Mononuclear cell (primary cell): ENCODE data around the gene SERPINE1. TPM values are rescaled to one million over a fixed set of nuclear protein-coding genes. Genes with fewer than 3 reads are reported as not detected.

Source experiments
- H3K27me3 ChIP-seq: 2 replicates; pipeline ENCODE4 v1.6.0; 2011; ENCODE audit warnings: low read length, control low read depth; ENCODE audit not compliant: insufficient read depth
- H3K4me1 ChIP-seq: 2 replicates; pipeline ENCODE4 v1.5.1; 2011; ENCODE audit warnings: mild to moderate bottlenecking, low read length, control low read depth; ENCODE audit not compliant: insufficient read depth
- H3K4me3 ChIP-seq: 2 replicates; pipeline ENCODE4 v1.5.1; 2011; ENCODE audit warnings: mild to moderate bottlenecking, low read length, moderate library complexity
- H3K9me3 ChIP-seq: 2 replicates; pipeline ENCODE4 v1.5.1; 2011; ENCODE audit warnings: low read depth, mild to moderate bottlenecking, control low read depth, low read length
- total RNA-seq: library from RNA; depleted of rRNA; stranded (reverse); fragments of >200 nt; gene quantifications from one replicate; pipeline ENCODE4 v1.2.3, GENCODE V29; 2012

SERPINE1 gene
- total RNA-seq, 1 donor = 2.3 TPM

DNA sequence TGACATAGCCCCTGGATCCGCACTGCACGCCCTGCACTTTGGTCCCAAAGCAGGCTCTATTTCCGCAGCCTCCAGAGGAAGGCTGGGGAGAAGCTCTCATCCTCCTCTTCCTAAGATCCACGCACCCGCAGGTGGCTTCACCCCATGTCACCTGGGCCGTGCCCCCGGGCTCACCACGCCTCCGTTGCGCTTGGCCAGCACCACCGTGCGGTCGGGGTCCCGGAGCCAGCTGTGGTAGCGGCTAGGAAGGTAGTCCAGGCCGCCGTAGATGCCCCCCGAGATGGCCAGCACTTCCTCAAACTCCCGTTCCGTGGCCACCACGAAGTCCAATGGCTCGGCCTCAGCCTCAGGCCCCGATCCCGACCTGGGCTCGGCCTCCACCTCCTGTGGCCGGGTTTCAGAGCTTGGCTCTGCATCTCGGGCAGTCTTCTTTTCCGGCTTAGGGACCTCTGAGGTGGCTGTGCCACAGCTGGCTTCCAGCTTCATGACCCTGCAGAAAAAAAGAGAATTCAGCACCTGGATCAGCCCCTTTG lies 47.5 kb downstream of the SERPINE1 start:
- Histone ChIP-seq H3K4me1 (peaks cover 51% of the 10 kb centered on the region), H3K27me3 (peaks cover 95% of the 10 kb centered on the region), H3K4me3 (no peak overlapping the region), H3K9me3 (no peaks in the 10 kb centered on the region)

DNA sequence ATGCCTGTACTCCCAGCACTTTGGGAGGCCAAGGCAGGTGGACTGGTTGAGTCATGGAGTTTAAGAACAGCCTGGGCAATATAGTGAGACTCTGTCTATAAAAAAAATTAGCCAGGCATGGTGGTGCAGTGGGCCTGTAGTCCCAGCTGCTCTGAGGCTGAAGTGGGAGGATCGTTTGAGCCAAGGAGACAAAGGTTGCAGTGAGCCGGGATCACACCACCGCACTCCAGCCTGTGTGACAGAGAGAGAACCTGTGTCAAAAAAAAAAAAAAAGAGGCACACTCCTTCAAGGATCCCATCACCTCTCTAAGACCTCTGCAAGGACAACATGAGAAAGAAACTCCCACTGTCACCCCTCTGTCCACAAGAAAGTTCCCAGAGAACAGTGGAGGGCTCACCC lies 48.8 kb downstream of the SERPINE1 start:
- Histone ChIP-seq H3K4me1 (peaks cover 38% of the 10 kb centered on the region), H3K4me3 (no peak overlapping the region), H3K27me3 (peaks cover 87% of the 10 kb centered on the region)

DNA sequence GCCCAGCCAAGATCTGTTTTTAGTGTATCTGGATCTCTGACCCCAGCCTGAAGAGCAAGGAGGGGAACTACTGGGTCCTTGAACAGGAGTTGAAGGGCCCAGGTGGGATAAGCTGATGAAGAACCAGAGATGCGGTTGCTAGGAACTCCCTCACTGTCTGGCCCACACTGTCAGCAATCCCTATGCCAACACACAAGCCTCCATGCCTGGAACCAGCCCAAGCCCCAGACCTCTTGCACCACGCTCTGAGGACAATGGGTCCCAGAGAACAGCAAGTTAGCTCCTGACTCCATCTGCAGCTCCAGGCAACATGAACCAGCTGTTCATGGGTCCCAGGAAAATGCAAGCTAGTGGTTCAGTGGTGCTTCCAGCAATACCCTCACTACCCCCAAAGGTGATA lies 50.7 kb downstream of the SERPINE1 start:
- Histone ChIP-seq H3K4me3 (no peak overlapping the region), H3K4me1 (peaks cover 18% of the 10 kb centered on the region), H3K27me3 (peaks cover 83% of the 10 kb centered on the region), H3K9me3 (no peaks in the 10 kb centered on the region)

More for the DNA sequence above, 48.8 kb downstream of the SERPINE1 start:
- no peaks in the 10 kb centered on the region for H3K9me3 ChIP-seq

- no peaks in the 10 kb centered on the region for H3K9me3 ChIP-seq
- H3K4me3 ChIP-seq = no peak overlapping the region
- peaks cover 5% of the 10 kb centered on the region for H3K4me1 ChIP-seq
- H3K27me3 ChIP-seq = peaks cover 68% of the 10 kb centered on the region
Observed at GRCh38 chr7:101179117-101179516, 52.2 kb downstream of the SERPINE1 start.

- Histone ChIP-seq H3K9me3 (no peaks in the 10 kb centered on the region), H3K4me1 (no peaks in the 10 kb centered on the region), H3K27me3 (peaks cover 65% of the 10 kb centered on the region), H3K4me3 (no peak overlapping the region)
Observed at GRCh38 chr7:101179713-101180112, 52.8 kb downstream of the SERPINE1 start.

GRCh38 chr7:101180130-101180755 lies 53.3 kb downstream of the SERPINE1 start, which contains the start of gene NAT16:
Gene NAT16 (minus strand): TSS chr7:101180293. CDS start chr7:101174807, 5,486 bp downstream.
- peaks cover 63% of the 10 kb centered on the region for H3K27me3 ChIP-seq
- no peaks in the 10 kb centered on the region for H3K4me1 ChIP-seq
- H3K9me3 ChIP-seq = no peaks in the 10 kb centered on the region
- no peak within 1 kb of the TSS for H3K4me3 ChIP-seq

DNA sequence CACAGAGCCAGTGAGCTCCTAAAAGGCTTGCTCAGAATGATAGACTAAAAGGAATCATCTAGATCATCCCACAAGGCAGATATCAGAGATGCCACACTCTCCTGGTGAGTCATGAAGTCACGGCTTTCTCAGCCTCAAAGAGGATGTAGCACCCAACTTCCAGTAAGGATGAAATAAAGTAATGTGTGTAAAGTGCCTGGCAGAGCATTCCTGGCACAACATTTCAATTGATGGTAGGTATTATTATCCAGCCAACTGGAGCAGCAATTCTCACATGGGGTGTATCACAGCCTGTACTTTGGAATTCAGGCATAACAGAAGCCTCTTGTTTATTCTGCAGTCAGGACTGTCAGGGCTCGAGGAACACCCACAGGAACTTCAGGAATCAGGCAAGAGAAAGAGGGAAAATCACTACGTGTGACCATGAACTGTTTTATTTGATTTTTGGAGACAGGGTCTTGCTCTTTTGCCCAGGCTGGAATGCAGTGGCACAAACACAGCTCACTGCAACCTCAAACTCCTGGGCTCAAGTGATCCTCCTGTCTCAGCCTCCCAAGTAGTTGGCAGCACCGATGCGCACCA lies 58.4 kb downstream of the SERPINE1 start:
- H3K27me3 ChIP-seq = peaks cover 28% of the 10 kb centered on the region
- H3K4me1 ChIP-seq = peaks cover 6% of the 10 kb centered on the region
- H3K4me3 ChIP-seq = no peak overlapping the region
- H3K9me3 ChIP-seq = no peaks in the 10 kb centered on the region

GRCh38 chr7:101186194-101186593 lies 59.3 kb downstream of the SERPINE1 start:
- Histone ChIP-seq H3K4me1 (peaks cover 6% of the 10 kb centered on the region), H3K27me3 (peaks cover 20% of the 10 kb centered on the region), H3K9me3 (no peaks in the 10 kb centered on the region), H3K4me3 (no peak overlapping the region)

- Histone ChIP-seq H3K4me3 (no peak overlapping the region), H3K4me1 (peaks cover 6% of the 10 kb centered on the region), H3K27me3 (peaks cover 16% of the 10 kb centered on the region), H3K9me3 (no peaks in the 10 kb centered on the region)
Observed at GRCh38 chr7:101186844-101187428, 60.0 kb downstream of the SERPINE1 start.

Other genes with a start within 250 kb of the SERPINE1 start
- 1.5 TPM for gene UFSP1, start 237.4 kb upstream of the SERPINE1 start, total RNA-seq
- gene ACHE, start 231.2 kb upstream of the SERPINE1 start, total RNA-seq = 0.21 TPM
- gene MUC3A, start 177.6 kb upstream of the SERPINE1 start, total RNA-seq = not detected
- gene MUC12, start 157.5 kb upstream of the SERPINE1 start, total RNA-seq = 0.10 TPM
- under 0.01 TPM for gene MUC17, start 107.0 kb upstream of the SERPINE1 start, total RNA-seq
- 10.4 TPM for gene TRIM56, start 41.6 kb upstream of the SERPINE1 start, total RNA-seq
- gene AP1S1, start 27.4 kb downstream of the SERPINE1 start, total RNA-seq = 5.0 TPM
- gene VGF, start 38.5 kb downstream of the SERPINE1 start, total RNA-seq = not detected
- gene NAT16, start 53.2 kb downstream of the SERPINE1 start, total RNA-seq = not detected
- gene MOGAT3, start 73.9 kb downstream of the SERPINE1 start, total RNA-seq = not detected
- 8.7 TPM for gene PLOD3, start 90.5 kb downstream of the SERPINE1 start, total RNA-seq
- 28.1 TPM for gene ZNHIT1, start 91.1 kb downstream of the SERPINE1 start, total RNA-seq
- 4.5 TPM for gene CLDN15, start 110.7 kb downstream of the SERPINE1 start, total RNA-seq
- 83.9 TPM for gene FIS1, start 118.0 kb downstream of the SERPINE1 start, total RNA-seq
- 1.5 TPM for gene IFT22, start 194.7 kb downstream of the SERPINE1 start, total RNA-seq
- gene COL26A1, start 235.8 kb downstream of the SERPINE1 start, total RNA-seq = 0.21 TPM